Peyer's patch (tissue), 4 donors: ENCODE data around the gene CACNA2D4.

Source experiments
- POLR2A ChIP-seq, 2 donors: fragments of 450-650 bp; IDR thresholded peaks; one replicate each; pipeline ENCODE4 v1.5.1; 2017; ENCODE audit warnings: antibody characterized with exemption in 2 of 2, mild to moderate bottlenecking in 2 of 2, moderate library complexity in 2 of 2
- TF ChIP-seq, protein P1 (sequence below), 6 experiments: fragments of 450-650 bp in 4 of 6; fragments of 200-600 bp in 2 of 6; sonication (generic) in 1 of 6; IDR thresholded peaks; one replicate each; pipeline ENCODE4 v1.5.1; 2017 to 2019; ENCODE audit warnings: antibody characterized with exemption in 6 of 6, mild to moderate bottlenecking in 3 of 6, moderate library complexity in 1 of 6

DNA sequence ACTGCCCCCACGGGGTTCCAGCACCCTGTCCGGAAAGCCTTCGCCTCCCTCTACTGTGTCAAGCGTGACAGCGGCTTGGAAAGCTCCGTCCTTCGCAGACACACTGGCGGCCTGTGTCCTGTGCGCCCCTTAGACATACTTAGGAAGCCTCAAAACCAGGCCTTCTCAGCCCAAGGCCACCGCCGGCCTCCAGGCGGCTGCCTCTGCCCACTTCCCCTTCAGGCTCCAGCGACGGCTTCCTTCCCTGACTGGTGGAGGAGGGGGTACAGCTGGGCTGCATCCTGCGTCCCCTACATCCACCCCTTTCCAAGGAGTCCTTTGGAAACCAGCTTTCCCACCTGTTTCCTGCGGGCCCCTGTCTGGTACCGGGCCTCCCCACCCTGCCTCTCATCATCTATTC lies 2.5 kb upstream of the CACNA2D4 start:
- TF ChIP-seq, protein P1, sequence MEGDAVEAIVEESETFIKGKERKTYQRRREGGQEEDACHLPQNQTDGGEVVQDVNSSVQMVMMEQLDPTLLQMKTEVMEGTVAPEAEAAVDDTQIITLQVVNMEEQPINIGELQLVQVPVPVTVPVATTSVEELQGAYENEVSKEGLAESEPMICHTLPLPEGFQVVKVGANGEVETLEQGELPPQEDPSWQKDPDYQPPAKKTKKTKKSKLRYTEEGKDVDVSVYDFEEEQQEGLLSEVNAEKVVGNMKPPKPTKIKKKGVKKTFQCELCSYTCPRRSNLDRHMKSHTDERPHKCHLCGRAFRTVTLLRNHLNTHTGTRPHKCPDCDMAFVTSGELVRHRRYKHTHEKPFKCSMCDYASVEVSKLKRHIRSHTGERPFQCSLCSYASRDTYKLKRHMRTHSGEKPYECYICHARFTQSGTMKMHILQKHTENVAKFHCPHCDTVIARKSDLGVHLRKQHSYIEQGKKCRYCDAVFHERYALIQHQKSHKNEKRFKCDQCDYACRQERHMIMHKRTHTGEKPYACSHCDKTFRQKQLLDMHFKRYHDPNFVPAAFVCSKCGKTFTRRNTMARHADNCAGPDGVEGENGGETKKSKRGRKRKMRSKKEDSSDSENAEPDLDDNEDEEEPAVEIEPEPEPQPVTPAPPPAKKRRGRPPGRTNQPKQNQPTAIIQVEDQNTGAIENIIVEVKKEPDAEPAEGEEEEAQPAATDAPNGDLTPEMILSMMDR (IDR thresholded peaks at IDR 0.05) = no peak
- no peak for TF ChIP-seq POLR2A (IDR thresholded peaks at IDR 0.05)
